GM12878 (cell line): ENCODE measurements around the gene DDIT4. TPM values are rescaled to one million over a fixed set of nuclear protein-coding genes. Genes with fewer than 3 reads are reported as not detected.

Source experiments
- ATAC-seq: fragments of 200-7000 bp; cut with Tn5 transposase; 3 replicates; pipeline ENCODE4 v1.9.1; 2020; ENCODE audit warnings: mild to moderate bottlenecking, moderate library complexity
- BruUV-seq: library from RNA; stranded (reverse); fragments of 400-500 nt; replicated peaks from 2 replicates; lab custom pipeline; 2021; lab: Mats Ljungman, UMichigan
- CTCF ChIA-PET: fragments of 300-600 bp; sonication (Branson Sonifier 250); formaldehyde crosslinking; extraction: SDS; loops from one replicate; lab custom pipeline; 2021; ENCODE audit warnings: inconsistent platforms; lab: Yijun Ruan, JAX
- POLR2A ChIA-PET: fragments of 350-600 bp; formaldehyde crosslinking; extraction: SDS; loops from one replicate; lab custom pipeline; 2021; ENCODE audit warnings: inconsistent platforms; lab: Charles Lee
- RAD21 ChIA-PET: fragments of 300-600 bp; sonication (Branson Sonifier 250); formaldehyde crosslinking; loops from one replicate; lab custom pipeline; 2023; ENCODE audit warnings: antibody characterized with exemption; ENCODE audit not compliant: unreplicated experiment; lab: Charles Lee
- SMC1A ChIA-PET: fragments of 300-600 bp; sonication (Branson Sonifier 250); formaldehyde crosslinking; loops from one replicate; lab custom pipeline; 2023; ENCODE audit not compliant: unreplicated experiment, uncharacterized antibody; lab: Charles Lee
- DNase-seq: peaks from one replicate; pipeline ENCODE4 v3.0.0-alpha.2; 2011; ENCODE audit warnings: low read depth, low spot score
- FAIRE-seq: peaks from 3 replicates; lab custom pipeline; 2011; peaks lifted over from hg19 to GRCh38; lab: Jason Lieb, UNC
- H2AFZ ChIP-seq: 2 replicates; pipeline ENCODE4 v1.6.0; 2011; ENCODE audit warnings: low read depth, low read length, control low read depth; ENCODE audit not compliant: control insufficient read depth
- H3K27ac ChIP-seq: 2 replicates; pipeline ENCODE4 v1.5.1; 2011; ENCODE audit warnings: control low read depth; ENCODE audit not compliant: control insufficient read depth, insufficient read depth
- H3K27me3 ChIP-seq, 2 experiments: replicated peaks in 1 of 2; 2 replicates each; pipeline versions ENCODE4 v1.6.0 to v1.6.1; 2011; ENCODE audit warnings: low read length in 1 of 2; ENCODE audit not compliant: control insufficient read depth in 2 of 2, insufficient read depth in 2 of 2
- H3K36me3 ChIP-seq, 2 experiments: 2 replicates each; pipeline ENCODE4 v1.5.1; 2011; ENCODE audit warnings: low read length in 1 of 2; ENCODE audit not compliant: control insufficient read depth in 2 of 2, insufficient read depth in 2 of 2
- H3K4me1 ChIP-seq: 2 replicates; pipeline ENCODE4 v1.6.1; 2011; ENCODE audit warnings: mild to moderate bottlenecking, low read length, moderate library complexity, mixed read lengths; ENCODE audit not compliant: control insufficient read depth, insufficient read depth
- H3K4me2 ChIP-seq: 2 replicates; pipeline ENCODE4 v1.6.0; 2011; ENCODE audit warnings: control low read depth; ENCODE audit not compliant: control insufficient read depth, insufficient read depth
- H3K4me3 ChIP-seq: fragments of 200-600 bp; sonication (generic); 2 replicates; pipeline ENCODE4 v1.5.1; 2016
- H3K79me2 ChIP-seq: 2 replicates; pipeline ENCODE4 v1.6.0; 2011; ENCODE audit warnings: low read length; ENCODE audit not compliant: control insufficient read depth, insufficient read depth
- H3K9ac ChIP-seq: 2 replicates; pipeline ENCODE4 v1.8.0; 2011; ENCODE audit warnings: low read length, control low read depth, mixed read lengths; ENCODE audit not compliant: control insufficient read depth, insufficient read depth
- H3K9me3 ChIP-seq: replicated peaks from 3 replicates; pipeline ENCODE4 v1.5.1; 2011; ENCODE audit warnings: mild to moderate bottlenecking, low read length; ENCODE audit not compliant: control insufficient read depth, insufficient read depth
- H4K20me1 ChIP-seq: 2 replicates; pipeline ENCODE4 v1.6.0; 2011; ENCODE audit not compliant: control insufficient read depth, insufficient read depth
- MXI1 ChIP-seq: fragments of 150-350 bp; IDR thresholded peaks from 2 replicates; pipeline ENCODE4 v1.6.1; 2011; ENCODE audit warnings: low read depth, mild to moderate bottlenecking, inconsistent platforms, low read length, improper control_type of control experiment
- RUNX3 ChIP-seq: IDR thresholded peaks from 2 replicates; pipeline ENCODE4 v1.6.1; 2012; ENCODE audit warnings: low read length, inconsistent platforms
- ZBTB40 ChIP-seq: fragments of 450-650 bp; IDR thresholded peaks from 2 replicates; pipeline ENCODE4 v1.6.1; 2016; ENCODE audit warnings: mild to moderate bottlenecking, moderate library complexity, borderline replicate concordance
- WGBS: methylation state at CpG from one replicate; pipeline ENCODE4 v1.1.6; 2016; ENCODE audit warnings: low lambda C conversion rate; ENCODE audit not compliant: insufficient replicate concordance, insufficient coverage; ENCODE audit errors: missing lambda C conversion rate; 5-methylcytosine and 5-hydroxymethylcytosine counted together
- in situ Hi-C: fragments of 300-500 bp; cut with MboI; formaldehyde crosslinking; loops from 9 replicates; pipeline ENCODE4 v1.14.3; 2018; ENCODE audit warnings: mixed read lengths
- intact Hi-C: fragments of 100-400 bp; cut with micrococcal nuclease; formaldehyde crosslinking; loops from one replicate; pipeline ENCODE4 v1.14.2; 2022; ENCODE audit not compliant: unreplicated experiment
- polyA plus RNA-seq, 11 experiments: library from polyadenylated mRNA; depleted of rRNA in 4 of 11; unstranded in 6 of 11; stranded (reverse) in 5 of 11; fragments of >200 nt; fragmentation: Nextera tagmentation in 4 of 11; fragmentation: Illumina TruSeq in 1 of 11; extraction: Ambion mirVana in 4 of 11; extraction: Trizol in 1 of 11; gene quantifications; 1 replicate in 1 of 11; 2 replicates in 10 of 11; pipeline versions ENCODE4 v1.2.1 to v1.2.3, GENCODE V29; 2011 to 2016; ENCODE audit warnings: inconsistent platforms in 2 of 11, missing spikeins in 2 of 11, low read depth in 1 of 11
- total RNA-seq, 4 experiments: library from RNA; depleted of rRNA in 3 of 4; stranded (reverse); fragments of >200 nt in 3 of 4; fragmentation: Illumina TruSeq in 1 of 4; extraction: Trizol in 1 of 4; gene quantifications; 2 replicates each; pipeline versions ENCODE4 v1.2.1 to v1.2.3, GENCODE V29; 2013 to 2021
- TF ChIP-seq, protein P1 (sequence below): IDR thresholded peaks from 2 replicates; pipeline ENCODE4 v1.6.1; 2012; ENCODE audit warnings: mild to moderate bottlenecking, low read depth, low read length
- TF ChIP-seq, protein P2 (sequence below): fragments of 450-650 bp; IDR thresholded peaks from 2 replicates; pipeline ENCODE4 v1.6.1; 2016; ENCODE audit warnings: mild to moderate bottlenecking
- TF ChIP-seq, protein P3 (sequence below): fragments of 450-650 bp; IDR thresholded peaks from 2 replicates; pipeline ENCODE4 v1.6.1; 2016; ENCODE audit warnings: mild to moderate bottlenecking

The DDIT4 gene
- total and polyA plus RNA-seq, 10 of the 15 experiments (the other 5 are each of a cell fraction or from before 2014, with no cell fraction given), result 2.1 to 277 (median 183) TPM

DNA sequence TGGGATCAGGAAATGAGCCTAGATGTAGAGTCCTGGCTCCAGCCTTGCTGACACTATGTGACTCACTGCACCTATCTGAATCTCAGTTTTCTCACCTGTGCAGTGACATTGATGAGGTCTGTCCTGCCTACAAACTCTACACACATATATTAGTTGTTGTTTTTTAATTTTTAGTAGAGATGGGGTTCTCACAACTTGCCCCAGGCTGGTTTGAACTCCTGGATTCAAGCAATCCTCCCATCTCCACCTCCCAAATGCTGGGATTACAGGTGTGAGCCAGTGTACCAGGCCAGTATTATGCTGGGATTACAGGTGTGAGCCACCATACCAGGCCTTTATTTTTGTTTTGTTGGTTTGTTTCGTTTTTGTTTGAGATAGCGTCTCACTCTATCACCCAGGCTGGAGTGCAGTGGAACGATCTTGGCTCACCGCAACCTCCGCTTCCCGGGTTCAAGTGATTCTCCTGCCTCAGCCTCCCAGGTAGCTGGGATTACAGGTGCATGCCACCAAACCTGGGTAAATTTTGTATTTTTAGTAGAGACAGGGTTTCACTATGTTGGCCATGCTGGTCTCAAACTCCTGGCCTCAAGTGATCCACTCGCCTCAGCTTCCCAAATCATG lies 11.8 kb upstream of the DDIT4 start:
- ChIA-PET POLR2A (interaction anchor here (0.6 to 11.6 kb wide), 15 partner anchors 13 to 686 kb away, joined by 3 to 267 read pairs (median 8); partner anchors contain the start of genes ANAPC16, ASCC1 and DDIT4), CTCF (interaction anchor here (0.8 to 7.6 kb wide), 12 partner anchors 10 to 213 kb away, joined by 3 to 59 read pairs (median 7); partner anchors contain the start of gene DDIT4), SMC1A (interaction anchor here (1.5 to 21.0 kb wide), 9 partner anchors 11 to 73 kb away, joined by 6 to 275 read pairs (median 22); partner anchors contain the start of gene DDIT4), RAD21 (interaction anchor here (1.2 to 13.0 kb wide), 11 partner anchors 9 to 214 kb away, joined by 3 to 200 read pairs (median 46); partner anchors contain the start of genes ANAPC16, ASCC1 and DDIT4)
- Histone ChIP-seq H3K4me1 (peaks cover 58% of the 10 kb centered on the region), H3K27ac (peak overlapping the region; percentile 95), H2AFZ (no peak overlapping the region), H3K36me3 (no peaks in the 10 kb centered on the region), H3K9ac (peak overlapping the region; percentile 71), H3K4me2 (peak overlapping the region; percentile 75), H3K4me3 (peak overlapping the region; percentile 68), H3K27me3 (no peaks in the 10 kb centered on the region), H3K9me3 (no peaks in the 10 kb centered on the region), H4K20me1 (no peaks in the 10 kb centered on the region), H3K79me2 (peaks cover 2% of the 10 kb centered on the region)
- 69% methylated on average over 7 of the region's 7 CpGs for WGBS
- DNase-seq (no peak), ATAC-seq (peak; percentile 28)
- BruUV-seq, result TSS peak; percentile 85
- in situ Hi-C loops (no loop called here), intact Hi-C loops (loop anchor here (1.0 to 5.0 kb wide), 6 partner anchors 11 to 73 kb away; partner anchors contain the start of genes ANAPC16, ASCC1 and DDIT4)
- TF ChIP-seq, protein P1, sequence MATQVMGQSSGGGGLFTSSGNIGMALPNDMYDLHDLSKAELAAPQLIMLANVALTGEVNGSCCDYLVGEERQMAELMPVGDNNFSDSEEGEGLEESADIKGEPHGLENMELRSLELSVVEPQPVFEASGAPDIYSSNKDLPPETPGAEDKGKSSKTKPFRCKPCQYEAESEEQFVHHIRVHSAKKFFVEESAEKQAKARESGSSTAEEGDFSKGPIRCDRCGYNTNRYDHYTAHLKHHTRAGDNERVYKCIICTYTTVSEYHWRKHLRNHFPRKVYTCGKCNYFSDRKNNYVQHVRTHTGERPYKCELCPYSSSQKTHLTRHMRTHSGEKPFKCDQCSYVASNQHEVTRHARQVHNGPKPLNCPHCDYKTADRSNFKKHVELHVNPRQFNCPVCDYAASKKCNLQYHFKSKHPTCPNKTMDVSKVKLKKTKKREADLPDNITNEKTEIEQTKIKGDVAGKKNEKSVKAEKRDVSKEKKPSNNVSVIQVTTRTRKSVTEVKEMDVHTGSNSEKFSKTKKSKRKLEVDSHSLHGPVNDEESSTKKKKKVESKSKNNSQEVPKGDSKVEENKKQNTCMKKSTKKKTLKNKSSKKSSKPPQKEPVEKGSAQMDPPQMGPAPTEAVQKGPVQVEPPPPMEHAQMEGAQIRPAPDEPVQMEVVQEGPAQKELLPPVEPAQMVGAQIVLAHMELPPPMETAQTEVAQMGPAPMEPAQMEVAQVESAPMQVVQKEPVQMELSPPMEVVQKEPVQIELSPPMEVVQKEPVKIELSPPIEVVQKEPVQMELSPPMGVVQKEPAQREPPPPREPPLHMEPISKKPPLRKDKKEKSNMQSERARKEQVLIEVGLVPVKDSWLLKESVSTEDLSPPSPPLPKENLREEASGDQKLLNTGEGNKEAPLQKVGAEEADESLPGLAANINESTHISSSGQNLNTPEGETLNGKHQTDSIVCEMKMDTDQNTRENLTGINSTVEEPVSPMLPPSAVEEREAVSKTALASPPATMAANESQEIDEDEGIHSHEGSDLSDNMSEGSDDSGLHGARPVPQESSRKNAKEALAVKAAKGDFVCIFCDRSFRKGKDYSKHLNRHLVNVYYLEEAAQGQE, result no peak
- TF ChIP-seq MXI1 (0 out of 2 replicates have a peak, but pooled peaks have one; percentile 10), ZBTB40 (peak; percentile 54; the same call in 1 of the 2 replicates), RUNX3 (no peak)
- TF ChIP-seq, protein P2, sequence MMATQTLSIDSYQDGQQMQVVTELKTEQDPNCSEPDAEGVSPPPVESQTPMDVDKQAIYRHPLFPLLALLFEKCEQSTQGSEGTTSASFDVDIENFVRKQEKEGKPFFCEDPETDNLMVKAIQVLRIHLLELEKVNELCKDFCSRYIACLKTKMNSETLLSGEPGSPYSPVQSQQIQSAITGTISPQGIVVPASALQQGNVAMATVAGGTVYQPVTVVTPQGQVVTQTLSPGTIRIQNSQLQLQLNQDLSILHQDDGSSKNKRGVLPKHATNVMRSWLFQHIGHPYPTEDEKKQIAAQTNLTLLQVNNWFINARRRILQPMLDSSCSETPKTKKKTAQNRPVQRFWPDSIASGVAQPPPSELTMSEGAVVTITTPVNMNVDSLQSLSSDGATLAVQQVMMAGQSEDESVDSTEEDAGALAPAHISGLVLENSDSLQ, result peak; percentile 61; the same call in 1 of the 2 replicates
- TF ChIP-seq, protein P3, sequence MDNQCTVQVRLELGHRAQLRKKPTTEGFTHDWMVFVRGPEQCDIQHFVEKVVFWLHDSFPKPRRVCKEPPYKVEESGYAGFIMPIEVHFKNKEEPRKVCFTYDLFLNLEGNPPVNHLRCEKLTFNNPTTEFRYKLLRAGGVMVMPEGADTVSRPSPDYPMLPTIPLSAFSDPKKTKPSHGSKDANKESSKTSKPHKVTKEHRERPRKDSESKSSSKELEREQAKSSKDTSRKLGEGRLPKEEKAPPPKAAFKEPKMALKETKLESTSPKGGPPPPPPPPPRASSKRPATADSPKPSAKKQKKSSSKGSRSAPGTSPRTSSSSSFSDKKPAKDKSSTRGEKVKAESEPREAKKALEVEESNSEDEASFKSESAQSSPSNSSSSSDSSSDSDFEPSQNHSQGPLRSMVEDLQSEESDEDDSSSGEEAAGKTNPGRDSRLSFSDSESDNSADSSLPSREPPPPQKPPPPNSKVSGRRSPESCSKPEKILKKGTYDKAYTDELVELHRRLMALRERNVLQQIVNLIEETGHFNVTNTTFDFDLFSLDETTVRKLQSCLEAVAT, result peak; percentile 93
- TF ChIP-seq, all 136 proteins: peak for 4
- peak; percentile 23 for FAIRE-seq
